SK-N-SH (cell line): ENCODE data around the gene NCAPH2. TPM values are rescaled to one million over a fixed set of nuclear protein-coding genes. Genes with fewer than 3 reads are reported as not detected.

Source experiments
- CTCF ChIA-PET: fragments of 300-600, 350-600 bp; formaldehyde crosslinking; extraction: SDS; loops from one replicate; lab custom pipeline; 2021; lab: Yijun Ruan, JAX
- POLR2A ChIA-PET: fragments of 350-600 bp; sonication (Branson Sonifier 250); formaldehyde crosslinking; extraction: SDS; loops from one replicate; lab custom pipeline; 2020; ENCODE audit warnings: antibody characterized with exemption, inconsistent platforms; lab: Yijun Ruan, JAX
- DNase-seq: peaks from one replicate; pipeline ENCODE4 v3.0.0; 2012
- H2AFZ ChIP-seq: fragments of 200-600 bp; sonication (generic); 2 replicates; pipeline ENCODE4 v1.8.1; 2016; ENCODE audit warnings: antibody characterized with exemption, mild to moderate bottlenecking, low read depth
- H3F3A ChIP-seq: fragments of 200-600 bp; sonication (generic); replicated peaks from 2 replicates; pipeline ENCODE3; 2016; ENCODE audit warnings: antibody characterized with exemption, mild to moderate bottlenecking; ENCODE audit not compliant: insufficient read depth
- H3K27ac ChIP-seq, 2 experiments: fragments of 200-500 bp in 1 of 2; fragments of 200-600 bp in 1 of 2; sonication (Bioruptor generic) in 1 of 2; sonication (generic), shearing (Covaris generic) in 1 of 2; 2 replicates each; pipeline versions ENCODE4 v1.5.1 to v1.6.1; 2014 to 2016; ENCODE audit warnings: low read depth in 2 of 2, inconsistent platforms in 1 of 2, low read length in 1 of 2, mild to moderate bottlenecking in 1 of 2, mixed read lengths in 1 of 2
- H3K27me3 ChIP-seq: fragments of 200-600 bp; sonication (generic), shearing (Covaris generic); 2 replicates; pipeline ENCODE4 v1.6.1; 2016; ENCODE audit warnings: mixed run types; ENCODE audit not compliant: insufficient read depth
- H3K36me3 ChIP-seq, 2 experiments: fragments of 200-500 bp in 1 of 2; fragments of 200-600 bp in 1 of 2; sonication (Bioruptor generic) in 1 of 2; sonication (generic) in 1 of 2; replicated peaks in 1 of 2; 2 replicates each; pipeline versions ENCODE3 to v1.5.1; 2014 to 2016; ENCODE audit warnings: low read length in 1 of 2, mild to moderate bottlenecking in 1 of 2; ENCODE audit not compliant: insufficient read depth in 2 of 2, control insufficient read depth in 1 of 2
- H3K4me1 ChIP-seq, 2 experiments: fragments of 200-500 bp in 1 of 2; fragments of 200-600 bp in 1 of 2; sonication (Bioruptor generic) in 1 of 2; sonication (generic), shearing (Covaris generic) in 1 of 2; 2 replicates each; pipeline versions ENCODE4 v1.5.1 to v1.6.1; 2014 to 2016; ENCODE audit warnings: low read depth in 1 of 2, low read length in 1 of 2, mixed run types in 1 of 2; ENCODE audit not compliant: insufficient read depth in 2 of 2, control insufficient read depth in 1 of 2
- H3K4me2 ChIP-seq: fragments of 200-600 bp; sonication (generic), shearing (Covaris generic); 2 replicates; pipeline ENCODE4 v1.6.1; 2017; ENCODE audit warnings: mixed run types
- H3K4me3 ChIP-seq, 2 experiments: fragments of 200-500 bp in 1 of 2; fragments of 200-600 bp in 1 of 2; sonication (Bioruptor generic) in 1 of 2; sonication (generic), shearing (Covaris generic) in 1 of 2; 2 replicates each; pipeline versions ENCODE4 v1.5.1 to v1.8.1; 2014 to 2016; ENCODE audit warnings: low read depth in 2 of 2, inconsistent platforms in 1 of 2, low read length in 1 of 2, mild to moderate bottlenecking in 1 of 2, mixed read lengths in 1 of 2, moderate library complexity in 1 of 2
- H3K79me2 ChIP-seq: fragments of 200-600 bp; sonication (generic); 2 replicates; pipeline ENCODE4 v1.8.1; 2017; ENCODE audit warnings: mild to moderate bottlenecking; ENCODE audit not compliant: insufficient read depth
- H3K9ac ChIP-seq: fragments of 200-600 bp; sonication (generic); 2 replicates; pipeline ENCODE4 v1.6.1; 2017; ENCODE audit warnings: mixed run types
- H3K9me2 ChIP-seq: fragments of 200-600 bp; sonication (generic); 2 replicates; pipeline ENCODE4 v1.6.1; 2017; ENCODE audit warnings: mixed run types
- H3K9me3 ChIP-seq: fragments of 200-600 bp; sonication (generic); 2 replicates; pipeline ENCODE4 v1.6.1; 2017; ENCODE audit warnings: mixed run types, mild to moderate bottlenecking, moderate library complexity
- H4K20me1 ChIP-seq: fragments of 200-600 bp; sonication (generic); 2 replicates; pipeline ENCODE4 v1.6.1; 2017; ENCODE audit warnings: mild to moderate bottlenecking, mixed run types; ENCODE audit not compliant: insufficient read depth
- CHD2 ChIP-seq: fragments of 150-350 bp; IDR thresholded peaks from 2 replicates; pipeline ENCODE4 v1.6.1; 2018; ENCODE audit warnings: low read length; ENCODE audit not compliant: partially characterized antibody
- CTCF ChIP-seq: fragments of 200-600 bp; sonication (generic); IDR thresholded peaks from 2 replicates; pipeline ENCODE4 v1.6.1; 2017; ENCODE audit warnings: antibody characterized with exemption, mild to moderate bottlenecking, moderate library complexity
- ELF1 ChIP-seq: IDR thresholded peaks from 2 replicates; pipeline ENCODE4 v1.4.0; 2012
- EZH2phosphoT487 ChIP-seq: fragments of 200-600 bp; sonication (generic); IDR thresholded peaks from 2 replicates; pipeline ENCODE4 v1.6.1; 2017; ENCODE audit warnings: low read depth, mixed run types, mild to moderate bottlenecking, antibody characterized with exemption, moderate library complexity, borderline replicate concordance
- FOSL2 ChIP-seq: IDR thresholded peaks from 2 replicates; pipeline ENCODE4 v1.4.0; 2012; ENCODE audit warnings: low read depth, mild to moderate bottlenecking, moderate library complexity, borderline replicate concordance
- FOXJ3 ChIP-seq: sonication (generic); formaldehyde crosslinking; IDR thresholded peaks from 2 replicates; pipeline ENCODE4 v1.5.1; 2020; ENCODE audit warnings: mild to moderate bottlenecking, missing genetic modification reagents
- FOXM1 ChIP-seq: IDR thresholded peaks from 2 replicates; pipeline ENCODE4 v1.4.0; 2012; ENCODE audit warnings: low read depth, mild to moderate bottlenecking
- GATA2 ChIP-seq: sonication (generic); formaldehyde crosslinking; IDR thresholded peaks from 2 replicates; pipeline ENCODE4 v1.5.0; 2020; ENCODE audit warnings: mild to moderate bottlenecking, missing genetic modification reagents
- MEF2A ChIP-seq: IDR thresholded peaks from 2 replicates; pipeline ENCODE4 v1.4.0; 2012; ENCODE audit warnings: low read depth, borderline replicate concordance
- MXI1 ChIP-seq: IDR thresholded peaks from 2 replicates; pipeline ENCODE4 v1.6.1; 2012; ENCODE audit warnings: mild to moderate bottlenecking, low read depth, low read length, improper control_type of control experiment
- NFIC ChIP-seq: IDR thresholded peaks from 2 replicates; pipeline ENCODE4 v1.4.0; 2012; ENCODE audit warnings: borderline replicate concordance
- PBX3 ChIP-seq: IDR thresholded peaks from 2 replicates; pipeline ENCODE4; 2012
- RAD21 ChIP-seq: IDR thresholded peaks from 2 replicates; pipeline ENCODE4 v1.6.1; 2012; ENCODE audit warnings: mild to moderate bottlenecking, low read length
- RCOR1 ChIP-seq: fragments of 150-350 bp; IDR thresholded peaks from 2 replicates; pipeline ENCODE4 v1.6.1; 2017; ENCODE audit warnings: antibody characterized with exemption, low read length
- RFX5 ChIP-seq: IDR thresholded peaks from 2 replicates; pipeline ENCODE4 v1.6.1; 2012; ENCODE audit warnings: mild to moderate bottlenecking, improper control_type of control experiment, low read length
- TAF1 ChIP-seq: IDR thresholded peaks from 2 replicates; pipeline ENCODE4 v1.6.1; 2012; ENCODE audit warnings: low read depth, mild to moderate bottlenecking, low read length, moderate library complexity, borderline replicate concordance
- TEAD4 ChIP-seq: IDR thresholded peaks from 2 replicates; pipeline ENCODE4 v1.4.0; 2012; ENCODE audit warnings: mild to moderate bottlenecking, borderline replicate concordance; ENCODE audit not compliant: insufficient read depth
- USF1 ChIP-seq: IDR thresholded peaks from 2 replicates; pipeline ENCODE4 v1.4.0; 2012; ENCODE audit warnings: low read depth, borderline replicate concordance
- ZBTB33 ChIP-seq: IDR thresholded peaks from 2 replicates; pipeline ENCODE4 v1.4.0; 2012; ENCODE audit warnings: low read depth, borderline replicate concordance
- WGBS: methylation state at CpG from one replicate; pipeline ENCODE4 v1.1.6; 2017; ENCODE audit warnings: low lambda C conversion rate; 5-methylcytosine and 5-hydroxymethylcytosine counted together
- polyA plus RNA-seq, 3 experiments: library from polyadenylated mRNA; depleted of rRNA; stranded (reverse); fragments of >200 nt; gene quantifications; 2 replicates each; pipeline ENCODE4 v1.2.3, GENCODE V29; 2012

The NCAPH2 gene
- polyA plus RNA-seq, 1 of the 3 experiments (the other 2 are of a cell fraction): 22.4 TPM

- Histone ChIP-seq H4K20me1 (peaks cover 8% of the 10 kb centered on the region; the same call in 1 of the 2 replicates), H2AFZ (no peak overlapping the region), H3K4me2 (no peak overlapping the region), H3K27me3 (no peaks in the 10 kb centered on the region), H3K9me3 (no peaks in the 10 kb centered on the region), H3F3A (no peaks in the 10 kb centered on the region), H3K27ac (no peak overlapping the region), H3K4me1 (peaks cover 7 to 13% of the 10 kb centered on the region in 2 experiments; a peak in 2 of 4 replicates), H3K4me3 (no peak overlapping the region), H3K9ac (no peak overlapping the region), H3K9me2 (no peaks in the 10 kb centered on the region), H3K36me3 (peaks cover 7 to 54% of the 10 kb centered on the region in 2 experiments), H3K79me2 (peaks cover 28% of the 10 kb centered on the region)
- 88% methylated on average over 7 of the region's 13 CpGs for WGBS
- DNase-seq: no peak
- ChIA-PET CTCF (no interaction called here), POLR2A (no interaction called here)
- TF ChIP-seq CHD2 (no peak), ZBTB33 (no peak), ELF1 (no peak), USF1 (no peak), TAF1 (no peak), FOSL2 (no peak), RAD21 (no peak), PBX3 (no peak), NFIC (no peak)
Observed at GRCh38 chr22:50520826-50521453, 12.9 kb downstream of the NCAPH2 start.

- no peak overlapping the region for H2AFZ ChIP-seq
- TF ChIP-seq RCOR1 (no peak), TEAD4 (no peak), GATA2 (CRISPR knock-in tag) (no peak), CTCF (no peak), NFIC (no peak), FOXJ3 (CRISPR knock-in tag) (no peak), MXI1 (no peak), ZBTB33 (no peak), MEF2A (no peak), RFX5 (no peak), RAD21 (no peak), EZH2phosphoT487 (no peak), TAF1 (no peak), FOXM1 (no peak)
Observed at GRCh38 chr22:50521710-50522109, 13.7 kb downstream of the NCAPH2 start.

More at GRCh38 chr22:50521710-50522109, 13.7 kb downstream of the NCAPH2 start:
- 98% methylated on average over 5 of the region's 10 CpGs for WGBS
- Histone ChIP-seq H3K4me2 (no peak overlapping the region), H3K9me2 (no peaks in the 10 kb centered on the region), H4K20me1 (peaks cover 8% of the 10 kb centered on the region; the same call in 1 of the 2 replicates), H3K27ac (no peak overlapping the region), H3K4me1 (peaks cover 7 to 16% of the 10 kb centered on the region in 2 experiments; a peak in 2 of 4 replicates), H3K9ac (no peak overlapping the region), H3K27me3 (no peaks in the 10 kb centered on the region), H3K36me3 (peaks cover 7 to 50% of the 10 kb centered on the region in 2 experiments), H3K79me2 (peaks cover 21% of the 10 kb centered on the region), H3F3A (peaks cover 8% of the 10 kb centered on the region), H3K9me3 (no peaks in the 10 kb centered on the region), H3K4me3 (no peak overlapping the region)
- no peak for DNase-seq
- ChIA-PET POLR2A (no interaction called here), CTCF (interaction anchor here (2.5 kb wide), 1 partner anchor 24 kb away, joined by 6 read pairs; no protein-coding TSS in a partner anchor)
